ENCODE measurements around the gene ZSCAN4. TPM values are rescaled to one million over a fixed set of nuclear protein-coding genes. Genes with fewer than 3 reads are reported as not detected.

Gene ZSCAN4
- total RNA-seq, 1 donor from 2014 or later = not detected

Other genes starting within 250 kb of the ZSCAN4 start
- gene ZNF749, start 233.6 kb upstream of the ZSCAN4 start, total RNA-seq = 3.2 TPM
- 3.3 TPM for gene VN1R1, start 211.8 kb upstream of the ZSCAN4 start, total RNA-seq
- 18.3 TPM for gene ZNF772, start 191.4 kb upstream of the ZSCAN4 start, total RNA-seq
- gene ZNF419, start 181.2 kb upstream of the ZSCAN4 start, total RNA-seq = 6.8 TPM
- 5.0 TPM for gene ZNF773, start 169.0 kb upstream of the ZSCAN4 start, total RNA-seq
- 3.6 TPM for gene ZNF549, start 141.6 kb upstream of the ZSCAN4 start, total RNA-seq
- 9.5 TPM for gene ZNF550, start 109.1 kb upstream of the ZSCAN4 start, total RNA-seq
- 4.3 TPM for gene ZNF416, start 90.0 kb upstream of the ZSCAN4 start, total RNA-seq
- 3.3 TPM for gene ZIK1, start 84.8 kb upstream of the ZSCAN4 start, total RNA-seq
- gene ZNF530, start 69.0 kb upstream of the ZSCAN4 start, total RNA-seq = 3.8 TPM
- gene ZNF134, start 54.7 kb upstream of the ZSCAN4 start, total RNA-seq = 14.9 TPM
- 10.1 TPM for gene ZNF211, start 35.8 kb upstream of the ZSCAN4 start, total RNA-seq
- 4.0 TPM for gene ZNF551, start 13.0 kb downstream of the ZSCAN4 start, total RNA-seq
- gene ZNF154, start 40.3 kb downstream of the ZSCAN4 start, total RNA-seq = 3.3 TPM
- gene ZNF671, start 58.7 kb downstream of the ZSCAN4 start, total RNA-seq = 5.8 TPM
- gene ZNF776, start 77.9 kb downstream of the ZSCAN4 start, total RNA-seq = 12.5 TPM
- gene ZNF586, start 100.7 kb downstream of the ZSCAN4 start, total RNA-seq = 9.7 TPM
- 4.7 TPM for gene ZNF552, start 146.0 kb downstream of the ZSCAN4 start, total RNA-seq
- gene ZNF587B, start 161.4 kb downstream of the ZSCAN4 start, total RNA-seq = 7.5 TPM
- gene ZNF587, start 180.9 kb downstream of the ZSCAN4 start, total RNA-seq = 16.4 TPM
- gene ZNF814, start 220.1 kb downstream of the ZSCAN4 start, total RNA-seq = 12.7 TPM
- 9.5 TPM for gene ZNF417, start 247.7 kb downstream of the ZSCAN4 start, total RNA-seq